AG09309 (cell line): ENCODE data around the gene DDIT4L.
"Not testable (repeated sequence)": the region's sequence is repeated elsewhere in the genome, so short reads cannot be mapped to it uniquely, and the experiment has no call there.

Source experiments
- DNase-seq: peaks from one replicate; pipeline ENCODE4 v3.0.0-alpha.2; 2010; ENCODE audit warnings: low read depth
- H3K4me3 ChIP-seq: 2 replicates; pipeline ENCODE4 v1.5.1; 2011; ENCODE audit warnings: mild to moderate bottlenecking, low read depth, low read length, moderate library complexity; ENCODE audit not compliant: control insufficient read depth
- TF ChIP-seq, protein P1 (sequence below): IDR thresholded peaks from 2 replicates; pipeline ENCODE4 v1.5.1; 2011; ENCODE audit warnings: mild to moderate bottlenecking, low read depth, low read length, inconsistent platforms; ENCODE audit not compliant: insufficient read depth, control insufficient read depth; ENCODE audit errors: missing control alignments

Gene DDIT4L

DNA sequence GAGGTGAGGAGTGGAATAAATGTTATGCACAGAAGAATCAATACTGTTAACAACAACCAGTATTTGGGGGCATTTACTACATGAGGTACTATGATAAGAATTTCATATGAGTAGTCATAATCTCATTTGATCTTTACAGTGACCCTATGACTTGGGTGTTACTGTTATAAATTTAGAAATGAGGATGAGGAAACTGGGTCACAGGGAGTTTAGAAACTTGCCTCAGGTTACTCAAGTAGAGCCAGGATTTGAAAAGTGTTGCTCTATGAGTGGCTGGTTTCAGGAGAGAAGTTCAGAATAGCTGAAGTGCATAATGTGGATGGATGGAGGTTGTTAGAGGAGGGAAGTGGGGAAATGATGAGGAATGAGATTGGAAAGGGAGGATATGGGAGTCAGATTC is 16.6 kb upstream of the DDIT4L start:
- no peak for DNase-seq
- no peak overlapping the region for H3K4me3 ChIP-seq
- TF ChIP-seq, protein P1, sequence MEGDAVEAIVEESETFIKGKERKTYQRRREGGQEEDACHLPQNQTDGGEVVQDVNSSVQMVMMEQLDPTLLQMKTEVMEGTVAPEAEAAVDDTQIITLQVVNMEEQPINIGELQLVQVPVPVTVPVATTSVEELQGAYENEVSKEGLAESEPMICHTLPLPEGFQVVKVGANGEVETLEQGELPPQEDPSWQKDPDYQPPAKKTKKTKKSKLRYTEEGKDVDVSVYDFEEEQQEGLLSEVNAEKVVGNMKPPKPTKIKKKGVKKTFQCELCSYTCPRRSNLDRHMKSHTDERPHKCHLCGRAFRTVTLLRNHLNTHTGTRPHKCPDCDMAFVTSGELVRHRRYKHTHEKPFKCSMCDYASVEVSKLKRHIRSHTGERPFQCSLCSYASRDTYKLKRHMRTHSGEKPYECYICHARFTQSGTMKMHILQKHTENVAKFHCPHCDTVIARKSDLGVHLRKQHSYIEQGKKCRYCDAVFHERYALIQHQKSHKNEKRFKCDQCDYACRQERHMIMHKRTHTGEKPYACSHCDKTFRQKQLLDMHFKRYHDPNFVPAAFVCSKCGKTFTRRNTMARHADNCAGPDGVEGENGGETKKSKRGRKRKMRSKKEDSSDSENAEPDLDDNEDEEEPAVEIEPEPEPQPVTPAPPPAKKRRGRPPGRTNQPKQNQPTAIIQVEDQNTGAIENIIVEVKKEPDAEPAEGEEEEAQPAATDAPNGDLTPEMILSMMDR: no peak

DNA sequence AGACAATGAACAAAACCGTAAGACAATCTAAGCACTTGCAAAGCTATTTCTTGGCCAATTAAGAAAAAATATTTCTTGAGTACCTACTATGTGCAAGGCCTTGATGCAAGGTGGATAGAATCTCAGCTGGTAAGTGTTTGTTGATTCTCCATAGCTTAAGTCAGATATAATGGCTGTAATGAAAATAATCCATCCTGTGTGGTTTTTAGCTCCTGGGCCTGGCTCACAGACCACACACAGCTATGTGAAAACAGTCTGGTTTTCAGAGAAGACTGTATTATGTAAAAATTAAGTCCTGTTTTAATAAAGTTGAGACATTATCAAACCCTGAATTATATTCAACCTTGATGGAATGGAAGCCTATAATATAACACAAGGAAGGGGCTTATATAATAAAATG is 7.8 kb upstream of the DDIT4L start:
- no peak for DNase-seq
- TF ChIP-seq, protein P1: no peak
- no peak overlapping the region for H3K4me3 ChIP-seq

DNA sequence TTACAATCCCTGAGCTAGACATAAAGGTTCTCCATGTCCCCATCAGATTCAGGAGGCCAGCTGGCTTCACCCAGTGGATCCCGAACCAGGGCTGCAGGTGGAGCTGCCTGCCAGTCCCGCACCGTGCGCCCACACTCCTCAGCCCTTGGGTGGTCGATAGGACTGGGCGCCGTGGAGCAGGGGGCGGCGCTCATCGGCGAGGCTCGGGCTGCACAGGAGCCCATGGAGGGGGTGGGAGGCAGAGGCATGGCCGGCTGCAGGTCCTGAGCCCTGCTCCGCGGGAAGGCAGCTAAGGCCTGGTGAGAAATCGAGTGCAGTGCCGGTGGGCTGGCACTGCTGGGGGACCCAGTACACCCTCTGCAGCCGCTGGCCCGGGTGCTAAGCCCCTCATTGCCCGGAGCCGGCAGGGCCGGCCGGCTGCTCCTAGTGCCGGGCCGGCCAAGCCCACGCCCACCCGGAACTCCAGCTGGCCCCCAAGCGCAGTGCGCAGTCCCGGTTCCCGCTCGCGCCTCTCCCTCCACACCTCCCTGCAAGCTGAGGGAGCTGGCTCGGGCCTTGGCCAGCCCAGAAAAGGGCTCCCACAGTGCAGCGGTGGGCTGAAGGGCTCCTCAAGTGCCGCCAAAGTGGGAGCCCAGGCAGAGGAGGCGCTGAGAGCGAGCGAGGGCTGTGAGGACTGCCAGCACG is 6.3 kb upstream of the DDIT4L start:
- not testable (repeated sequence) for H3K4me3 ChIP-seq, DNase-seq

DNA sequence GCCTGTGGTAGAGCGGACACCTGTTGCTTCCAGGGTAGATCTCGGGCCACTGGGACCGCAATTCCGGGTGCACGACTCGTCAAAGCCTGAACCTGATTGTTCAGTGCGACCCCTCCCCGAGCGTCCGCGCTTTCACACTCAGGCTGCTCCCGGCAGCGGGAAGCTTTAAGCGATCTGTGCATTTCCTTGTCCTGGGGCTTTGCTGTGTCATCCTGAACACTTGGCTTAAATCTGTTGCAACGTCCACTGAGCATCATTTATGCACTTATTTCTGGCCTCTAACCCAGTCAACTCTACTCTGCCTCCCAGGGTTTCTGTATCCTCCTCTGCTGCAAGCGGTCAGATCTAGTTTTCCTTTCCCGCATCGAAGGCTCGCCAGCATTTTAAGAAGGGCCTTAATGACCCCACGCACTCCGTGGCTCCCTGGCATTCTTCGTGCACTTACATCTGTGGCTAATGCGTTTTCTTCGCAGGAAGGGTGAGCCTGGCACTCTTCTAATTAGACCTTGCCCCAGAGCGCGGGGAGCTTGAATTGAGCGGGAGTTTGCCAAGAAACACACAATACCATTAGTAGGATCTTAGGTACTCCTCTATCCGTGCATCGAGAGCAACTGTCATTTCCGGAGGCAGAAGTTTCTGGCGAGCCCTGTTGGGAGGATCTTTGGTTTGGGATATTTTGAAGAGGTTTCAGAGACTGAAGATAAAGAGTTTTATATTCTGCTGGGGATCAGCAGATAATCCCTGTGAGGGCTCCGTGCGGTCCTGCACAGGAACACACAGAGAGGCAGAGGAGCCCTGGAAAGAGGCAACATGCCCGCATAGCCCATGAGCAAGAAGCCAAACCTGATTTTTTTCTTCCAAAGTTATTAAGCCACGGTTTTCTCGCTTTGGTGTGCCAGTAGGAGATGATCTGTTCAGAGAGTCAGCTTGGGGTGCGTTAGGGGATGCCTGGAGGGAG is 654 bp upstream of the DDIT4L start:
- no peak for DNase-seq
- TF ChIP-seq, protein P1: no peak
- H3K4me3 ChIP-seq: peak overlapping the region; percentile 63

DNA sequence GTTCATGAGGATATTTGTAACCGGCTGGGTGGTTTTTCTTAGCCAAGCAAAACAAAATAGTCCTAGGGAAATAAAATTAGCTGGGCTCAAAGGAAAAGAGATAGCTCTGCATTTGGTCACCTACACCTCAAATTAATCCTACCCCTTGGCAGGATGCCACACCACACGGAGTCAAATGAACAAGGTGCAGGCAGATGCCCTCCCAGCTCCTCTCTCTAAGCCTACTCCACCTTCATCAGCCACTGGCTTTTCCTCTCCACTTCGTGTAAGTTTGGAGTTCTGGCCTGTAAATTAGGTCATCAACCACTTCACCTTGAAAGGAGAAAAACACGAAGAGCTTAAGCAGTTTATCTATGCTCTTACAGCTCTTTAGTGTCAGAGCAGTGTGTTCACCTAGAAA is 1.4 kb downstream of the DDIT4L start:
- TF ChIP-seq, protein P1: no peak
- no peak for DNase-seq
- H3K4me3 ChIP-seq: no peak overlapping the region

DNA sequence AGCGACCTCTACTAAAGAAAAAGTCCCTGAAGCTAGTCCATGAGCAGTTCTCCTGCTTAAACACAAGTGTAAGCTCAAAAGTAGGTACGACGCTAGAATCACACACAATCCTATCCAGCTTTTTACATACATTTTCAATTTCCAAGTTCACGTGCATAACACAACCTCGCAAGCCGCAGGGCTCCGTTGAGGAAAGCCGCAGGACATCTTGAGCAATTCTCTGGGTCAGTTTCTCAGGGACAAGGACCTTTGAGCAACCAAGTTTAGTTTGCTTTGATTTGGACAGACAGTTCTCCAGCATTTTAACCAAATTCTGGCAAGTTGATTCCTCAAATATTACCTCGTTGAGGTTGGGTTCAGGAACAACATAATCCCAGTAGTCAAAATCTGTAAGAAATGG is 2.5 kb downstream of the DDIT4L start:
- H3K4me3 ChIP-seq: no peak overlapping the region
- TF ChIP-seq, protein P1: no peak
- DNase-seq: no peak

DNA sequence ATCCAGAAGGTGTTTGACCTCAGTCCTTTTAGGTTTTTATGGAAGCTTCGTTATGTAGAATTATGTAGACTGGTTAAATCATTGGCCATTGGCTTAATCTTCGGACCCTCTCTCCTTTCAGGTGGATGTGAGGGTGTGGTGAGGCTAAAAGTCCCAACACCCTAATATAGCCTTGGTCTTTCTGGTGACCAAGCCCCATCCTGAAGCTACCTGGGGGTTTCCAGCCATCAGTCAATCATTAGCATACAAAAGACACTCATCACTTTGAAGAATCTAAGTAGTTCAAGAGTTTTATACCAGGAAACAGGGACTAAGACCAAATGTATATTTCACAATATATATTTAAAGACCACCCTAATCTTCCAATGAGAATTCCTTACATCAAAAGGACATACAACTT is 5.5 kb downstream of the DDIT4L start:
- DNase-seq: no peak
- TF ChIP-seq, protein P1: no peak

More for the DNA sequence above, 5.5 kb downstream of the DDIT4L start:
- H3K4me3 ChIP-seq: no peak overlapping the region
